Measurements from ENCODE around the gene UVSSA.

DNA sequence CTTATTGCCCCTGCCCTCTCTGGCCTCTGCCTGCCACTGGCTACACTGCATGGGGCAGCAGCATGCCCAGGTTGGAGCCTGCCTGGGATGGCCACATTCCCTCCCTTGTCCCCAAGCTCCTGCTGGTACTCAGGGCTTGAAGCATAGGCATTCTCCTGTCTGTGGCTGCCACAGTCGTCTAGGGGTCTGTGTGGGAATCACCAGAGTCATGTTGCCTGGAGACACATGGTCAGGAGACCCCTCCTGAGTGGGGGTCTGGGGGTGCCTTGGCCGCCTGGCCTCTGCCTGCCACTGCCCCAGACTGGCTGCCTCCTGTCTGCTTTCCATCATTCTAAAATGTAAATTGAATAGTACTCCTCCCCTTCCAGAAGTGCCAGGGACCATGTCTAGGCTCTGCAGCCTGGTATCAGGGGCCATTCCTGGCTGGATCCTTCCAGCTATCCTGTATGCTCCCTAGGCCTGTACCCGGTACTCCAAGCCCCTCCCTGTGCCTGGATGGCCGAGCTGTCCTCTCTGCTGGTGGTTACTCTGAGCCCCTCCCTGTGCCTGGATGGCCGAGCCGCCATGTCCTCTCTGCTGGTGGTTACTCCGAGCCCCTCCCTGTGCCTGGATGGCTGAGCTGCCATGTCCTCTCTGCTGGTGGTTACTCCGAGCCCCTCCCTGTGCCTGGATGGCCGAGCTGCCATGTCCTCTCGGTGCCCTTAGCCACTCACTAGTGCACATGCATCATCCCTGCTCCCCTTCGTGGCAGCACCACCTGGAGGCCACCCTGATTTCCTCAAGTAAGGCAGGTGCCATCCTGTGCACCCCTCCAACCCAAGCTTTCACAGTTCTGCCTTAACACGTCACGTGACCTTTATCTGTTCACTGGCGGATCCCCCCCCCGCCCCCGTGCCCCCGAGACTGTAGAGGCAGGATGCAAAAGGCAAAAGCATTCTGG is 64.7 kb downstream of the UVSSA start:
- TF ChIP-seq, protein P1, sequence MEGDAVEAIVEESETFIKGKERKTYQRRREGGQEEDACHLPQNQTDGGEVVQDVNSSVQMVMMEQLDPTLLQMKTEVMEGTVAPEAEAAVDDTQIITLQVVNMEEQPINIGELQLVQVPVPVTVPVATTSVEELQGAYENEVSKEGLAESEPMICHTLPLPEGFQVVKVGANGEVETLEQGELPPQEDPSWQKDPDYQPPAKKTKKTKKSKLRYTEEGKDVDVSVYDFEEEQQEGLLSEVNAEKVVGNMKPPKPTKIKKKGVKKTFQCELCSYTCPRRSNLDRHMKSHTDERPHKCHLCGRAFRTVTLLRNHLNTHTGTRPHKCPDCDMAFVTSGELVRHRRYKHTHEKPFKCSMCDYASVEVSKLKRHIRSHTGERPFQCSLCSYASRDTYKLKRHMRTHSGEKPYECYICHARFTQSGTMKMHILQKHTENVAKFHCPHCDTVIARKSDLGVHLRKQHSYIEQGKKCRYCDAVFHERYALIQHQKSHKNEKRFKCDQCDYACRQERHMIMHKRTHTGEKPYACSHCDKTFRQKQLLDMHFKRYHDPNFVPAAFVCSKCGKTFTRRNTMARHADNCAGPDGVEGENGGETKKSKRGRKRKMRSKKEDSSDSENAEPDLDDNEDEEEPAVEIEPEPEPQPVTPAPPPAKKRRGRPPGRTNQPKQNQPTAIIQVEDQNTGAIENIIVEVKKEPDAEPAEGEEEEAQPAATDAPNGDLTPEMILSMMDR (IDR thresholded peaks at IDR 0.05; ENCODE audit: low read depth, low read length) = 0 out of 2 replicates have a peak, but pooled peaks have one; percentile 4
- no peak for TF ChIP-seq EZH2phosphoT487 (IDR thresholded peaks at IDR 0.05; ENCODE audit: low read depth)
